ENCODE measurements around the gene LRRC4C. TPM values are rescaled to one million over a fixed set of nuclear protein-coding genes. Genes with fewer than 3 reads are reported as not detected.

LRRC4C gene
- total RNA-seq, 1 experiment from 2014 or later: 0.72 TPM

GRCh38 chr11:40974186-40974795, 485.2 kb downstream of the LRRC4C start:
- Mint-ChIP-seq H3K27me3 (ENCODE audit: low read depth) (no peaks in the 10 kb centered on the region), H3K4me3 (no peak overlapping the region), H3K4me1 (no peaks in the 10 kb centered on the region), H3K36me3 (peaks cover 26% of the 10 kb centered on the region), H3K27ac (no peak overlapping the region), H3K9me3 (peaks cover 34% of the 10 kb centered on the region)
- TF ChIP-seq CTCF (IDR thresholded peaks at IDR 0.05) (no peak), ZNF219 (CRISPR knock-in tag; IDR thresholded peaks at IDR 0.05; ENCODE audit: borderline replicate concordance) (no peak), OVOL2 (CRISPR knock-in tag; IDR thresholded peaks at IDR 0.05; ENCODE audit: borderline replicate concordance) (no peak), USF1 (CRISPR knock-in tag; IDR thresholded peaks at IDR 0.05) (no peak), EMX1 (CRISPR knock-in tag; IDR thresholded peaks at IDR 0.05) (no peak), NR1H2 (CRISPR knock-in tag; IDR thresholded peaks at IDR 0.05) (no peak), RORB (CRISPR knock-in tag; IDR thresholded peaks at IDR 0.05) (no peak), ETV6 (CRISPR knock-in tag; IDR thresholded peaks at IDR 0.05) (no peak), GRHL2 (CRISPR knock-in tag; IDR thresholded peaks at IDR 0.05; ENCODE audit: insufficient replicate concordance, severe bottlenecking) (no peak), FOXP4 (CRISPR knock-in tag; IDR thresholded peaks at IDR 0.05) (no peak), CREB1 (CRISPR knock-in tag; IDR thresholded peaks at IDR 0.05) (no peak), CREM (CRISPR knock-in tag; IDR thresholded peaks at IDR 0.05) (no peak), RELA (CRISPR knock-in tag; IDR thresholded peaks at IDR 0.05; ENCODE audit: borderline replicate concordance) (no peak), HMGXB4 (CRISPR knock-in tag; IDR thresholded peaks at IDR 0.05) (no peak)
- DNase-seq (ENCODE audit: low spot score): no peak
- ATAC-seq: no peak
- POLR2A ChIA-PET: no interaction called here
- CTCF ChIA-PET: no interaction called here

- Mint-ChIP-seq H3K4me3 (no peak overlapping the region), H3K9me3 (no peaks in the 10 kb centered on the region), H3K27ac (no peak overlapping the region), H3K36me3 (no peaks in the 10 kb centered on the region), H3K4me1 (peaks cover 4% of the 10 kb centered on the region), H3K27me3 (ENCODE audit: low read depth) (no peaks in the 10 kb centered on the region)
- ChIA-PET CTCF (no interaction called here), POLR2A (no interaction called here)
- DNase-seq (ENCODE audit: low spot score): no peak
- TF ChIP-seq RELA (CRISPR knock-in tag; IDR thresholded peaks at IDR 0.05; ENCODE audit: borderline replicate concordance) (no peak), ZNF232 (CRISPR knock-in tag; IDR thresholded peaks at IDR 0.05) (no peak), ZBTB21 (CRISPR knock-in tag; IDR thresholded peaks at IDR 0.05; ENCODE audit: borderline replicate concordance) (no peak), ZNF416 (CRISPR knock-in tag; IDR thresholded peaks at IDR 0.05) (no peak), NR2C2 (CRISPR knock-in tag; IDR thresholded peaks at IDR 0.05) (no peak), ZNF138 (CRISPR knock-in tag; conservative IDR thresholded peaks at IDR 0.05) (no peak)
- ATAC-seq: no peak
Observed at GRCh38 chr11:40958707-40959106, 500.7 kb downstream of the LRRC4C start.
